HUES6 (cell line): Measurements from ENCODE around the gene COL27A1.

Experiments used
- H3K27ac ChIP-seq: 2 replicates; pipeline ENCODE4 v1.7.0; 2013; ENCODE audit warnings: low read depth, mild to moderate bottlenecking, low read length, inconsistent platforms
- H3K27me3 ChIP-seq: 2 replicates; pipeline ENCODE4 v1.6.1; 2013; ENCODE audit warnings: low read length; ENCODE audit not compliant: control insufficient read depth, insufficient read depth
- H3K36me3 ChIP-seq: 2 replicates; pipeline ENCODE4 v1.6.1; 2013; ENCODE audit warnings: low read length; ENCODE audit not compliant: control insufficient read depth, insufficient read depth
- H3K4me1 ChIP-seq: 2 replicates; pipeline ENCODE4 v1.6.1; 2013; ENCODE audit warnings: low read length; ENCODE audit not compliant: control insufficient read depth, insufficient read depth
- H3K4me3 ChIP-seq: 2 replicates; pipeline ENCODE4 v1.5.1; 2013; ENCODE audit warnings: low read depth, low read length
- H3K9ac ChIP-seq: one replicate; pipeline ENCODE4 v1.6.1; 2013; ENCODE audit warnings: mild to moderate bottlenecking, low read length
- H3K9me3 ChIP-seq: 2 replicates; pipeline ENCODE4 v1.6.1; 2013; ENCODE audit warnings: low read depth, low read length; ENCODE audit not compliant: control insufficient read depth, insufficient read depth

COL27A1 gene

GRCh38 chr9:114155263-114155994, at the start of gene COL27A1:
COL27A1 (plus strand) TSS chr9:114155537; CDS start chr9:114155951, 414 bp downstream.
- Histone ChIP-seq H3K9ac (peak within 1 kb of the TSS; percentile 62), H3K36me3 (no peaks in the 10 kb centered on the region), H3K4me3 (peak within 1 kb of the TSS; percentile 65), H3K9me3 (no peaks in the 10 kb centered on the region), H3K27ac (no peak within 1 kb of the TSS), H3K27me3 (peaks cover 48% of the 10 kb centered on the region), H3K4me1 (peaks cover 24% of the 10 kb centered on the region)

- no peak overlapping the region for H3K27ac ChIP-seq
- peaks cover 7% of the 10 kb centered on the region for H3K4me1 ChIP-seq
- no peak overlapping the region for H3K4me3 ChIP-seq
- H3K36me3 ChIP-seq = no peaks in the 10 kb centered on the region
- peaks cover 30% of the 10 kb centered on the region for H3K27me3 ChIP-seq
- H3K9me3 ChIP-seq = peaks cover 2% of the 10 kb centered on the region; the same call in 1 of the 2 replicates
- no peak overlapping the region for H3K9ac ChIP-seq
Measured at GRCh38 chr9:114107286-114108001, 47.9 kb upstream of the COL27A1 start.

GRCh38 chr9:114108016-114108833, 47.1 kb upstream of the COL27A1 start:
- Histone ChIP-seq H3K27ac (no peak overlapping the region), H3K9ac (no peak overlapping the region), H3K27me3 (peaks cover 38% of the 10 kb centered on the region)

GRCh38 chr9:114109124-114109523, 46.2 kb upstream of the COL27A1 start:
- Histone ChIP-seq H3K9me3 (no peaks in the 10 kb centered on the region), H3K36me3 (no peaks in the 10 kb centered on the region), H3K27ac (no peak overlapping the region), H3K4me3 (no peak overlapping the region), H3K4me1 (peaks cover 7% of the 10 kb centered on the region), H3K27me3 (peaks cover 46% of the 10 kb centered on the region), H3K9ac (no peak overlapping the region)

More at GRCh38 chr9:114108016-114108833, 47.1 kb upstream of the COL27A1 start:
- Histone ChIP-seq H3K4me3 (no peak overlapping the region), H3K4me1 (peaks cover 7% of the 10 kb centered on the region), H3K9me3 (no peaks in the 10 kb centered on the region), H3K36me3 (no peaks in the 10 kb centered on the region)

GRCh38 chr9:114110180-114110579, 45.2 kb upstream of the COL27A1 start:
- no peak overlapping the region for H3K27ac ChIP-seq
- H3K36me3 ChIP-seq = no peaks in the 10 kb centered on the region
- no peak overlapping the region for H3K4me3 ChIP-seq
- H3K9me3 ChIP-seq = no peaks in the 10 kb centered on the region
- peaks cover 7% of the 10 kb centered on the region for H3K4me1 ChIP-seq
- peaks cover 36% of the 10 kb centered on the region for H3K27me3 ChIP-seq
- H3K9ac ChIP-seq = no peak overlapping the region

- Histone ChIP-seq H3K4me3 (no peak overlapping the region), H3K9me3 (no peaks in the 10 kb centered on the region), H3K27ac (no peak overlapping the region), H3K4me1 (peaks cover 16% of the 10 kb centered on the region), H3K9ac (no peak overlapping the region), H3K27me3 (peaks cover 37% of the 10 kb centered on the region), H3K36me3 (no peaks in the 10 kb centered on the region)
Measured at GRCh38 chr9:114112325-114112724, 43.0 kb upstream of the COL27A1 start.

GRCh38 chr9:114112778-114113584, 42.4 kb upstream of the COL27A1 start:
- Histone ChIP-seq H3K4me3 (no peak overlapping the region), H3K9ac (no peak overlapping the region), H3K27ac (no peak overlapping the region), H3K27me3 (peaks cover 37% of the 10 kb centered on the region), H3K9me3 (no peaks in the 10 kb centered on the region), H3K36me3 (no peaks in the 10 kb centered on the region), H3K4me1 (peaks cover 18% of the 10 kb centered on the region)

- Histone ChIP-seq H3K27me3 (peaks cover 24% of the 10 kb centered on the region), H3K9me3 (no peaks in the 10 kb centered on the region), H3K9ac (no peak overlapping the region), H3K36me3 (no peaks in the 10 kb centered on the region), H3K4me3 (no peak overlapping the region), H3K4me1 (peaks cover 15% of the 10 kb centered on the region; the same call in 1 of the 2 replicates), H3K27ac (no peak overlapping the region)
Measured at GRCh38 chr9:114114364-114114763, 41.0 kb upstream of the COL27A1 start.

- Histone ChIP-seq H3K4me1 (peaks cover 15% of the 10 kb centered on the region; the same call in 1 of the 2 replicates), H3K4me3 (no peak overlapping the region), H3K9me3 (no peaks in the 10 kb centered on the region), H3K9ac (no peak overlapping the region), H3K27me3 (peaks cover 21% of the 10 kb centered on the region), H3K36me3 (no peaks in the 10 kb centered on the region), H3K27ac (no peak overlapping the region)
Measured at GRCh38 chr9:114115654-114116125, 39.6 kb upstream of the COL27A1 start.

GRCh38 chr9:114116126-114116747, 39.1 kb upstream of the COL27A1 start:
- Histone ChIP-seq H3K9ac (no peak overlapping the region), H3K4me1 (peaks cover 15% of the 10 kb centered on the region; the same call in 1 of the 2 replicates), H3K27me3 (peaks cover 19% of the 10 kb centered on the region), H3K27ac (no peak overlapping the region), H3K4me3 (no peak overlapping the region), H3K9me3 (no peaks in the 10 kb centered on the region), H3K36me3 (no peaks in the 10 kb centered on the region)
